Thymus (tissue), 11 donors: Measurements from ENCODE around the gene AHCY. TPM values are rescaled to one million over a fixed set of nuclear protein-coding genes. Genes with fewer than 3 reads are reported as not detected.
"Not testable (repeated sequence)": the region's sequence is repeated elsewhere in the genome, so short reads cannot be mapped to it uniquely, and the experiment has no call there.

Source experiments
- DNase-seq, 9 donors: peaks; one replicate each; pipeline ENCODE4 v3.0.0-alpha.2; 2013; ENCODE audit warnings: low spot score in 9 of 9, low read depth in 6 of 9, missing footprints in 1 of 9
- H3K27ac ChIP-seq, 2 donors: one replicate each; pipeline ENCODE4 v1.5.1; 2013; ENCODE audit warnings: control low read depth in 1 of 2, low read depth in 1 of 2, low read length in 1 of 2, mild to moderate bottlenecking in 1 of 2, moderate library complexity in 1 of 2
- H3K27me3 ChIP-seq, 2 donors: one replicate each; pipeline ENCODE4 v1.5.1; 2013; ENCODE audit warnings: low read length in 1 of 2; ENCODE audit not compliant: control insufficient read depth in 2 of 2, insufficient read depth in 1 of 2
- H3K36me3 ChIP-seq, 2 donors: one replicate each; pipeline ENCODE4 v1.5.1; 2013; ENCODE audit warnings: low read length in 1 of 2, mild to moderate bottlenecking in 1 of 2, moderate library complexity in 1 of 2; ENCODE audit not compliant: control insufficient read depth in 2 of 2, insufficient read depth in 2 of 2
- H3K4me1 ChIP-seq, 2 donors: one replicate each; pipeline ENCODE4 v1.5.1; 2013; ENCODE audit warnings: low read length in 2 of 2; ENCODE audit not compliant: control insufficient read depth in 2 of 2, insufficient read depth in 2 of 2
- H3K4me3 ChIP-seq, 2 donors: one replicate each; pipeline ENCODE4 v1.5.1; 2013; ENCODE audit warnings: low read length in 2 of 2, control low read depth in 1 of 2, mild to moderate bottlenecking in 1 of 2
- H3K9me3 ChIP-seq, 2 donors: one replicate each; pipeline ENCODE4 v1.5.1; 2013; ENCODE audit warnings: low read length in 1 of 2, mild to moderate bottlenecking in 1 of 2; ENCODE audit not compliant: control insufficient read depth in 2 of 2, insufficient read depth in 1 of 2
- WGBS: extraction: QIAGEN DNeasy Blood & Tissue Kit; methylation state at CpG from one replicate; pipeline ENCODE4 v1.1.7; 2013; 5-methylcytosine and 5-hydroxymethylcytosine counted together
- polyA plus RNA-seq: library from polyadenylated mRNA; stranded (reverse); fragments of 200-250 nt; gene quantifications from one replicate; pipeline ENCODE4 v1.2.3, GENCODE V29; 2013
- total RNA-seq: library from RNA; stranded (reverse); fragments of 120-200 nt; gene quantifications from one replicate; pipeline ENCODE4 v1.2.4, GENCODE V29; 2013
- donor health status: healthy.

The AHCY gene
- total and polyA plus RNA-seq, 2 donors: 56.0 to 69.6 TPM

DNA sequence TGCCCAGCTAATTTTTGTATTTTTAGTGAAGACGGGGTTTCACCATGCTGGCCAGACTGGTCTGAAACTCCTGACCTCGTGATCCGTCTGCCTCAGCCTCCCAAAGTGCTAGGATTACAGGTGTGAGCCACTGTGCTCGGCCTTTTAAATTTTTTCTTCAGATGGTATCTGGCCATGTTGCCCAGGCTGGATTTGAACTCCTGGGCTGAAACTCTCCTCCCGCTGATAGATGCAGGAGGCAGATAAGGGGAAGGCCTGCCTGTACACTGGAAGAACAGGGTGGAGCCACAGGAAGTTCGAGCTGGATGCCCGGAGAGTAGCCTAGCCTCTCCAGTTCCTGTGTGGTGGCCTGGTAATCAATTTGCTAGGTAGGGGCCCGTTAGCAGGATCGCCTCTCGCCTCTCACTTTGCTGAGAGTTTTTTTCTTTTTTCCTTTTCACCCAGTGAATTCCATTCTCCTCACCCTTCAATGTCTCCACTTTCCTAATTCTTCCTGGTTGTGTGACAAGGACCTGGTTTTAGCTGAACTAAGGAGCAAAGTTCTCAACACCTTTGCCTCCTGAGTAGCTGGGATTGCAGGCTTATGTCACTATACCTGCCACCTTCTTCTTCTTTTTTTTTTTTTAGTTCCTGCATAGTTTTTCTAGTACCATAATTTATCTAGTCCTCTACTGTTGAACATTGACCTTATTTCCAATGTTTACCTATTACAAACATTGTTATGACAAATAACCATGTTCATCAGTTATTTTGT is 40.5 kb upstream of the AHCY start:
- Histone ChIP-seq H3K4me1 (no peaks in the 10 kb centered on the region), H3K36me3 (no peaks in the 10 kb centered on the region), H3K27ac (no peak overlapping the region), H3K9me3 (no peaks in the 10 kb centered on the region), H3K4me3 (no peak overlapping the region), H3K27me3 (no peaks in the 10 kb centered on the region)
- no peak for DNase-seq
- WGBS: 96% methylated on average over 10 of the region's 10 CpGs

DNA sequence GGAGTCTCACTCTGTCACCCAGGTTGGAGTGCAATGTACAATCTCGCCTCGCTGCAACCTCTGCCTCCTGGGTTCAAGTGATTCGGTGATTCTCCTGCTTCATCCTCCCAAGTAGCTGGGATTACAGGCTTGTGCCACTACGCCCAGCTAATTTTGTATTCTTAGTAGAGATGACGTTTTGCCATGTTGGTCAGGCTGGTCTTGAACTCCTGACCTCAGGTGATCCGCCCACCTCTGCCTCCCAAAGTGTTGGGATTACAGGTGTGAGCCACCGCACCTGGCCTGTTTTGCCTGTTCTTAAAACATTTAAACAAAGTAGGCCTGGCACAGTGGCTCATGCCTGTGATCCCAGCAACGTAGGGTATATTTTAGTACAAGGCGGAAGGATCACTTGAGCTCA is 38.0 kb upstream of the AHCY start:
- WGBS: 97% methylated on average over 9 of the region's 9 CpGs
- H3K4me1 ChIP-seq, DNase-seq, H3K27ac ChIP-seq, H3K27me3 ChIP-seq, H3K4me3 ChIP-seq, H3K9me3 ChIP-seq, H3K36me3 ChIP-seq: not testable (repeated sequence)

DNA sequence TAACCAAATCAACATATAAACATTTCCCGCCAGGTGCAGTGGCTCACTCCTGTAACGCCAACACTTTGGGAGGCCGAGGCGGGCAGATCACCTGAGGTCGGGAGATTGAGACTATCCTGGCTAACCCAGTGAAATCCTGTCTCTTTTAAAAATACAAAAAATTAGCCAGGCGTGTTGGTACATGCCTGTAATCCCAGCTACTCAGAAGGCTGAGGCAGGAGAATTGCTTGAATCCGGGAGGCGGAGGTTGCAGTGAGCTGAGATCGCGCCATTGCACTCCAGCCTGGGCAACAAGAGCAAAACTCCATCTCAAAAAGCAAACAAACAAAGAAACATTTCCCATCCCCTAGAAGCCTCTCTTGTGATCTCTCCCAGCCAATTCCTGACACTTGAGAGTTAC is 37.6 kb upstream of the AHCY start:
- H3K4me3 ChIP-seq, H3K27me3 ChIP-seq, H3K4me1 ChIP-seq, DNase-seq, H3K36me3 ChIP-seq, H3K27ac ChIP-seq, H3K9me3 ChIP-seq: not testable (repeated sequence)
- 95% methylated on average over 10 of the region's 10 CpGs for WGBS

DNA sequence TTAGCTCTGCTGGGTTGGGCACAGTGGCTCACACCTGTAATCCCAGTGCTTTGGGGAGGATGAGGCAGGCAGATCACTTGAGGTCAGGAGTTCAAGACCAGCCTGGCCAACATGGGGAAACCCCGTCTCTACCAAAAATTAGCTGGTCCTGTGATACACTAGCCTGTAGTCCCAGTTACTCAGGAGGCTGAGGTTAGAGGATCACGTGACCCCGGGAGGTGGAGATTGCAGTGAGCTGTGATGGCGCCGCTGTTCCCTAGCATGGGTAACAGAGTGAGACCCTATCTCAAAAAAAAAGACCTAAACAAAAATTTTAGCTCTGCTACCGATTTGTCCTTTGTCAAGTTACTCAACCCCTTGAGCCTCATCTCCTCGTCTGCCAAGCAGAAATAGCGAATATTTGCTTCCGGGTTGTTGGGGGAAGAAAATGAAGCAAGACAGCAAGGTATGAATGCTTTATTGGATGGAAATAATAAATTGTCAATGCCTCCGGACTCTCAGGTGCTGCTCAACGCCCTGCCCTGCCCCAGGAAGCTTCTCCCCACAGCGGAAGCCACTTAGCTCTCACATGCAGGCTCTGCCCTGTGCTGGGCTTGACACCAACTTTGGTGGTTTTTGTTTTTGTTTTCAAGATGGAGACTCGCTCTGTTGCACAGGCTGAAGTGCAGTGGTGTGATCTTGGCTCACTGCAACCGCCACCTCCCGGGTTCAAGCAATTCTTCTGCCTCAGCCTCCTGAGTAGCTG is 35.0 kb upstream of the AHCY start:
- DNase-seq: no peak
- H3K4me1 ChIP-seq: no peaks in the 10 kb centered on the region
- no peak overlapping the region for H3K27ac ChIP-seq
- H3K27me3 ChIP-seq: no peaks in the 10 kb centered on the region
- H3K4me3 ChIP-seq: no peak overlapping the region
- no peaks in the 10 kb centered on the region for H3K9me3 ChIP-seq
- no peaks in the 10 kb centered on the region for H3K36me3 ChIP-seq
- WGBS: 95% methylated on average over 15 of the region's 15 CpGs

DNA sequence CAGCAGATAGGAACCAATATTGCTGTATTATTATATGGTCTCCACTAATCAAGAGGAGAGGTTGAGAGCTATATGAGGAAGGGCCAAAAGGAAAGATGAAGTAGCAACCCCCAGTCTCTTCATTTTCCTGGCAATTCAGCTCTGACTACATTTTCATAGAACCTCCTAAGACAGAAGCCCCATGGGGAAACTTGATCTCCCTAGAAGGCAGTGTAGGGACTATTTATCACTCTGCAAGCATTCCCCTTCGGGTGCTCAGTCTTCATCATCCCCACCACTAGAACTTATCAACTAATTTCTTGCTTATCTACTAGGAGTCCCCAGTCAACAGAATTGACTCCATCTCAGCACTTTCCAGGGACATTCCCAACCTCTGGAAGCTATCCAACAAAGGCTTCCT is 34.4 kb upstream of the AHCY start:
- H3K4me1 ChIP-seq: no peaks in the 10 kb centered on the region
- no peaks in the 10 kb centered on the region for H3K27me3 ChIP-seq
- H3K4me3 ChIP-seq: no peak overlapping the region
- 93% methylated on average over 1 of the region's 1 CpG for WGBS
- no peak for DNase-seq
- no peaks in the 10 kb centered on the region for H3K36me3 ChIP-seq
- no peak overlapping the region for H3K27ac ChIP-seq
- no peaks in the 10 kb centered on the region for H3K9me3 ChIP-seq

DNA sequence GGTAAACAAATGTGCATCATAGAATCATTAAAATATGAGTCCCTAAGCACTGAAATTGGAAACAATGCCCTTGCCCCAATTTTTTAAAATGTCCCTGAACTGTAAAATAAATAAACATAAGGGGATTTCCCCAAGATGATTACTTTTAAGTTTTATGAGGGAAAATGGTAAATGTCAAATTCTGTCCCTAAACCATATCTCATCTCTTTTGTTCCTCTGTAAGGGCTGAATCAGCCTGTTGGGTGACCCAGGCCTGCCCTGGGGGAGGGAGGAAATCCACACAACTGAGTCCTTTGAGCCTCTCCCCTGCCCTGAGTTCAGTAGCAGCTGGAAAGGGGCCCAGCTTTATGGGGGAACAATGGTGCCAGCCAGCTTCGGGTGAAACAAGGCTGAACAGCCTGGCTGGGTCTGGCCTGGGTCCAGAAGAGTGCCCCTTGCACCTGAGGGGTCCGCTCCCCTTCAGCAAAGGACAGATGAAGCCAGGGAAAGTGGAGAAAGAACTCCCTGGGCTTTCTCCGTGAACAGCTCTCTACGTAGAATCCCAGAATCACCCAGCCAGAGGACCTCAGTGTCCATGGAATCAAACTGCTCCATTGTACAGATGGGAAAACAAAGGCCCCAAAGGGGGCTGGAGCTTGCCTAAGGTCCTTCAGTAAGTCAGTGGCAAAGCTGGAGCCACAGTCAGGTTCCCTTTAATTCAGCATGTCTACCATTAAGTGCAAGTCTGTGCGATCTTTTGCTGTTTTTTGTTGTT is 31.7 kb upstream of the AHCY start:
- no peak for DNase-seq
- 96% methylated on average over 5 of the region's 5 CpGs for WGBS
- H3K27me3 ChIP-seq: no peaks in the 10 kb centered on the region
- H3K27ac ChIP-seq: no peak overlapping the region
- no peaks in the 10 kb centered on the region for H3K36me3 ChIP-seq
- H3K4me1 ChIP-seq: no peaks in the 10 kb centered on the region
- no peaks in the 10 kb centered on the region for H3K9me3 ChIP-seq
- no peak overlapping the region for H3K4me3 ChIP-seq

DNA sequence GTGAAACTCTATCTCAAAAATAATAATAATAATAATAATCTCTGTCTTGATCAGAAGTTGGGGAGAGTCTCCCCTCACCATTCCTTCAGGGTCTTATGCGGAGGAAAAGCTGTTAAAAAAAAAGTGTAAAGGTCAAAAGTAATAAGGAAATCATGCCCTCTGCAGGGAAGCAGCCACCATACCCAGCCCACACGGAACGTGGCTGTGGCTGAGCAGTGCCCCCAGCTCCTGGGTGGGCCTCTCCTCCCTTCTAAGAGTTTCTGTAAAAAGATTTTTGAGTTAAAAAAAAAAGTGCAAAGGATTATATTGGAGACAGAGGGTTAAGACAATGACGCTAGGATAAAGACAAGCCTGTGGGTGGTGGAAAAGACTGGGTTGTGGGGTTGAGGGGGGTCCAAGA is 30.6 kb upstream of the AHCY start:
- Histone ChIP-seq H3K4me3 (no peak overlapping the region), H3K36me3 (no peaks in the 10 kb centered on the region), H3K27me3 (no peaks in the 10 kb centered on the region), H3K4me1 (no peaks in the 10 kb centered on the region), H3K9me3 (no peaks in the 10 kb centered on the region), H3K27ac (no peak overlapping the region)
- 97% methylated on average over 4 of the region's 4 CpGs for WGBS
- DNase-seq: no peak

DNA sequence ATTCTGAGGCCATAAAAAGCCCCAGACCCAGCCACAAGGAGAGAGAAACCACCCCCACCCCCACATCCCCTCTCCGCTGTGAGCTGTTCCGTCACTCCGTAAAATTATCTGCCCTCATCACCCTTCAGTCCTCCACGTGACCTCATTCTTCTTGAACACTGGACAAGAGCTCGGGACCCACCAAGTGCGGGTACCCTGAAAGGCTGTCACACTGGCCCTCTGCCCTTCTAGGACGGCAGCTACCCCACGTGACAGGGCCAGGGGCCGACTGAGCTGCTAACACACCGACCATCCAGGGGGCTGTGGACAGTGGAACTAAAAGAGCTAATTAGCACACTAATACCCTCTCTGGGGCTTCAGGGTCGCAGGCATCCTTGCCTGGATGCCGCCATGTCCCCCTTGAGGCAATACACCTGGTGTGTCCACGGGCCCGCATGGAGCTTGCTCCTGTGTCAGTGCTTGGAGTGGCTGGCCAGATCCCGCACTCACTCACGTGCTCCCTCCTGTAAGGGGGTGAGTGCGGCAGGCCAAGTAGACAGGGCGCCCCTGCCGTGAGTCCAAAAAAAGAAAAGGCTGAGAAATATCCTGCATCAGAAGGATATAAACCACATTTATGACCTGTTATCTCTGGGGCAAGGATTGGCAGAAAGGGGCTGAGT is 29.2 kb upstream of the AHCY start:
- H3K4me1 ChIP-seq: no peaks in the 10 kb centered on the region
- no peaks in the 10 kb centered on the region for H3K27me3 ChIP-seq
- 98% methylated on average over 19 of the region's 19 CpGs for WGBS
- no peaks in the 10 kb centered on the region for H3K36me3 ChIP-seq
- no peaks in the 10 kb centered on the region for H3K9me3 ChIP-seq
- no peak overlapping the region for H3K27ac ChIP-seq
- DNase-seq: no peak
- H3K4me3 ChIP-seq: no peak overlapping the region

DNA sequence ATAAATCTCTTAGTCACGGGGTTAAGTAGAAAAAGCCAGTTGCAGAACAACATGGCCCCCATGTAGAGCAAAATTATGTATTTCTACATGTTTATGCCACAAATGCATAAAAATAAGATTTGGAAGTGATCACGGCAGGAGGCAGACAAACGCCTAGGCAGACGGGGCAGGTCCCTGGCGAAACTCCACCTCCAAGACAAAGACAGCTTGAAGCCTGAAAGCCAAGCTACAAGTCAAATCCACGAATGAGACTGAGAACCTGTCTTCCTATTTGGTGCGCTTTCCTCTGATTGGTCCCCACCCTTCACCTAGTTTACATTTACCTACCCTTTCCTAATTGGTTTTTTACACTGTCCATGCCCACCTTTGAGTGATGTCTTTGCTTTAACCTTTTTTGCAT is 28.7 kb upstream of the AHCY start:
- Histone ChIP-seq H3K36me3 (no peaks in the 10 kb centered on the region), H3K27me3 (no peaks in the 10 kb centered on the region), H3K4me3 (no peak overlapping the region), H3K4me1 (no peaks in the 10 kb centered on the region), H3K9me3 (no peaks in the 10 kb centered on the region), H3K27ac (no peak overlapping the region)
- 97% methylated on average over 7 of the region's 7 CpGs for WGBS
- DNase-seq: no peak
